ENCODE measurements around the gene LRRC45.

LRRC45 gene

DNA sequence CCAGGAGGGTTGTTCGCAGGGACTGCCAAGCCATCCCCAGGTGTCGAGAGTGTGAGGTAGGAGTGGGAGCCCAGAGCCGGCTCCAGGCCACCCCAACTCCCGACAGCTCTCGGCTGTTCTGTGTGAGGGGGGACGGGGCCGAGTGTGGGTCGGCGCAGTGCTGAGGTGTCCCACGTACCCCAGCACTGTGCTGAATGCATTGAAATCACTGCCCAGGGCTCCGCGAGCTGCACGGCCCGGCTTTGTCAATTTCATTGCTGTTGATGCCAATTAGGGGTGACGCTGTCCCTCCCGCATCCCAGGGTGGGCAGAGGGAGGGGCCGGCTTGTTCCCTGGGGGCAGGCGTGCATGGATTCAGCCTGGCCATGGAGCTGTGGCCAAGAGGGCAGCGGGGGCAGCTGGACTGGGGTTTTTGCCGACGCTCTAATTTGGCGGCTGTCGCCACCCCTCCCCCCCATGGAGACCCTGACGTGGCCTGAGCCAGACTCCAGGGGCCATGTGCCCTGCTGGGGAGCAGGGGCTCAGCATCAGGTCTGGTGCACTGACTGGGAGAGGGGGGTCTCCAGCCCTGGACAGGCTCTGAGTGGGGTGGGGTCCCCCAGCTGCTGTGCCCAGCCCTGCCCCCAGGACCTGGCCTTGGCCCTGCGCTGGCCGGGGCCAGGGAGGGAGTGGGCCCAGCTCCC lies 14.7 kb upstream of the LRRC45 start:
- DNase-seq = no peak

DNA sequence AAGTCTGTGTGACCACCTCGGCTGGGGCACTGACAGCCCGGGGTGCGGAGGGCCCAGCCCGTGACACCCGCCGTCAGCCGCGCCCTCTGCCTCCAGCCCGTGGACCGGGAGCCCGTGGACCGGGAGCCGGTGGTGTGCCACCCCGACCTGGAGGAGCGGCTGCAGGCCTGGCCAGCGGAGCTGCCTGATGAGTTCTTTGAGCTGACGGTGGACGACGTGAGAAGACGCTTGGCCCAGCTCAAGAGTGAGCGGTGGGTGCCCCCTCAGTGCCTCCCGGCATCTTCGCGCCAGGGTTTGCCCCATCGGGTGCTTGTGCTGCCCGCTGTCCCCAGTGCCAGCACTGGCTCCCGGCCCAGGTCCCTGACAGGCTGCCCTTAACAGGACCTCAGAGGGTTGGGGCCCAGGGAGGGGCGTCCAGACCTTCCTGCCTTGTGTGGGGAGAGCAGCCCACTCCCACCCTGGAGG lies 14.1 kb upstream of the LRRC45 start:
- no peak for DNase-seq

DNA sequence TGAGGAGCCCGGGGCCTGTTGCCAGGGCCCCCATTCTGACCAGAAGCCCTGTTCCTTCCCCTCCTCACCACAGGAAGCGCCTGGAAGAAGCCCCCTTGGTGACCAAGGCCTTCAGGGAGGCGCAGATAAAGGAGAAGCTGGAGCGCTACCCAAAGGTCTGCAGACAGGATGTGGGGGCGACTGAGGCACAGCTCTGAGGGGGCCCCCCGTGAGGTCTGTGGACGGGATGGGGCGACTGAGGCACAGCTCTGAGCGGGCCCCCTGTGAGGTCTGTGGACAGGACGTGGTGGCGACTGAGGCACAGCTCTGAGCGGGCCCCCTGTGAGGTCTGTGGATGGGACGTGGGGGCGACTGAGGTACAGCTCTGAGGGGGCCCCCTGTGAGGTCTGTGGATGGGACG lies 13.7 kb upstream of the LRRC45 start:
- DNase-seq = no peak

DNA sequence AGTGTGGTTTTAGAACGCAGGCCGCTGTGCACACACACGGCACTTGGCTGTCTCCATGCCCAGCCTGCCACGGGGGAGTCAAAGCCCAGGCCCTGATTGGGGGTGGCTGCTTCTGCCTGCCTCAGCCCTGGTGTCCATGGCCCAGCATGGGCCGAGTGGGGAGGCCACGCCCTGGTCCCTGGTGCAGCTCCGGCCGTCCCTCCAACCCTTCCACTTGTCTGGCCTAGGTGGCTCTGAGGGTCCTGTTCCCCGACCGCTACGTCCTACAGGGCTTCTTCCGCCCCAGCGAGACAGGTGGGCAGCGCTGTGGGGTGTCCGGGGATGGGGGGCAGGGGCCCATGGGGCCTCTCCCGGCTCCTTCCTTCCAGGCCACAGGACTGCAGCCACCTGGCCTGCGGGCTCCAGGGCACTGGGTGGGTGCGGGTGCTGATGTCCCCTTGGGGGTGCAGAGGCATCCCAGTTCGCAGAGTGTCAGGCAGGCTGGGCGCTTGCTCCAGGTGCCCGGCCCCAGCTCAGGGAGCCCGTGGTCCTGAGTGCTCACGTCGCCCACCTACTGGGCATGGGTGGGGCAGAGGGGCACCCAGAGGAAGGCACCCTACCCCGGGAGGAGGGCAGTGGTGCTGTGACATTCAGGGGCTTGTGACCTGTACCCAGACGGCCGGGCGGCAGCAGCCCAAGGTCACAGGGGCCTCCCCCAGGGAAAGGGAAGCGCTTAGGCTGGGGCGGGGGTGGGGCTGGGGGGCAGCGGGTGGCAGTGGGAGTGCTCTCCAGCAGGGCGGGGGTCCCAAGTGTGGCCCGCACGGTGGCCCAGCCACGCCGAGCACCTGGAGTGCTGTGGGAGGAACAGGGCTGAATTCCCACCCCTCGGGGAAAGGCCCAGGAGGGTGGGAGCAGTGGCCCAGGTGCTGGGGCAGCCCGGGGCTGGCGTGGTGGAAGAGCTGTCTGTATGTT lies 12.3 kb upstream of the LRRC45 start:
- no peak for DNase-seq

DNA sequence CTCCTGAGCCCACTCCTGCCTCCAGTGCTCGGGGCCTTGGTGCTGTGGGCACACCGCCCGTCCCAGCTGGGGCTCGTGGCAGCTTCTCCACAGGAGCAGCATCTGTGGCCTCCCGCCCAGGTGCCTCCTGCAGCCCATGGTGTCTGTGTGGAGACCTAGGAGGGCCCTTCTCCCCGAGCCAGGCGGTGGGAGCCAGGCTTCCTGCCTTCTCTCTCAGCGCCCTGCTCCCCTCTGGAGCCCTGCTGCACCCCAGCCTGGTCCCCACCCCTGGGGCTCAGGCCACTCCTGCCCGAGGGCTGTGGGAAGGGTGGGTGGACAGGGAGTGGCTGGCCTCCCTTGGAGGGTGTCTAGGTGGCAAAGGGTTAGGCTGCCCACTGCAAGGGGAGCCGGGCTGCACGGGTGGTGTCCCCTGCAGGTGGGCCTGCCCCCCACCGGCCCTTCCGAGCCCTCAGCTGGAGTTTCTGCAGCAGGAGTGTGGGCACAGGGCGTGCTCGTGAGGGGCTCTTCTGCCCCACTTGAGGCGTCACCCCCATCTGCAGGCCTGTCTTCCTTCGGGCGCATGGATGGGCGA lies 11.4 kb upstream of the LRRC45 start:
- DNase-seq = no peak

DNA sequence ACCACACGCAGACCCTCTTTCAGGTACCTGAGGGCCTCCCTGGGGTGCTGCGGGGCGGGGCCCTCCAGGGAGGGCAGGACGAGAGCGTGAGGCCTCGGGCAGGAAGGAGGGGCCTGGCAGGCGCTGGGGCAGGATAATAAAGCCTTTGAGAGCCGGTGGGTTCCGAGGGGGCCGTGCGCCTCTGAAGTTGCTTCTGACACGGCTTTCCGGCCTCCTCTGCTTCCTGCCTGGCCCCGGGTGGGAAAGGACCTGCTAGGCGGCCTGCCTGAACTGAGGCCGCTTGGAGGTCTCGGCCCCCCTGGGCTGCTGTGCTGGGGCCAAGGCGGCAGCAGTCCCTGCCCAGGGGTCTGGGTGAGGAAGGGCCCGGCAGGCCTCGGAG lies 10.9 kb upstream of the LRRC45 start:
- DNase-seq = no peak

DNA sequence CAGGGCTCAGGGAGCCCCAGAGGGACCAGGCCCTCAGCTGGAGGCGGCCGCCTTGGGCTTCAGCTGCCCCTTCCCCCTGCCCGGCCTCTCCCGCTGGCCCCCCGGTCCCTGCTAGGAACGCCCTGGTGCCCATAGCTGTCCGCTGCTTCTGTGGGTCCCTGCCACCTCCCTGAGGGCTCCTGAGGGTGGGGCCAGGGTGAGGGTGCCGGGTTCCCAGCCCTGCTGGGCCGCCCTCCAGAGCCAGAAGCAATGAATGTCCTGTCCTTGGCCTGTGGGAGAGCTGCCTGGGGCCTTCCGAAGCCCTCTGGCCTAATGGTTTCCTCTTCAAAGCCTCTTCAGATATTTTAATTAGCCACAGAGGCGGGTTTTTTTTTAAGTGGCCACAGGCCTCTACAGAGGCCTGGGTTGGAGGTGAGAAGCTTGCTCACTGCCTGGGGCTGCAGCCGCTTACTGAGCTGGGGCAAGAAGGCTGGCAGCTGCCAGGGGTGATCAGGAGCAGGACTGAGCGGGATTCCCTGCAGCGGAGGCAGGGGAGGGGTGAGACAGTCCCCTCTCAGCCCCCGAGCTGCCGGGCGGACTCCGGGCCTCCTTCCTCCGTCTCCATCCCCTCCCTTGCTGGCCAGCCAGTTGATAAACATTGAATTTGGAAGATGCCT lies 10.3 kb upstream of the LRRC45 start:
- DNase-seq = no peak

DNA sequence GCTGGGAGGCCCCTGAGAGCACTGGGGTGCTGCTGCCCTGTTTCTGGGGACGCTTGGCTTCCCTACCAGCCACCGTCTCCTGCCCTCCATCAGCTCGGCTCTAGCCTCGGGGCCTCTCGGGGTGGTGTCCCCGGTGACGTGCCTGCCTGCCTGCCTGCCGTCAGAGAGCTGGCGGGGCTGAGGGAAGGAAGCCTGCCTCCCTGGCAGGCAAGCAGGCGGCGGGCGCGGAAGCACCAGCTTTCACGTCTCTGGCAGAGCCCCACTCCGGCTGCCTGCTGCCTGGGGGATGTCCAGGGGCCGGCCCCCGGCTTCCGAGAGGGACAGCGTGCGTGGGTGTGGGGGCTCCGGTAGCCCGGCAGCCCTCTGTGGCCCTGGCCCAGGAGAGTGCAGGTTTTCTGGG lies 9.8 kb upstream of the LRRC45 start:
- DNase-seq = no peak

DNA sequence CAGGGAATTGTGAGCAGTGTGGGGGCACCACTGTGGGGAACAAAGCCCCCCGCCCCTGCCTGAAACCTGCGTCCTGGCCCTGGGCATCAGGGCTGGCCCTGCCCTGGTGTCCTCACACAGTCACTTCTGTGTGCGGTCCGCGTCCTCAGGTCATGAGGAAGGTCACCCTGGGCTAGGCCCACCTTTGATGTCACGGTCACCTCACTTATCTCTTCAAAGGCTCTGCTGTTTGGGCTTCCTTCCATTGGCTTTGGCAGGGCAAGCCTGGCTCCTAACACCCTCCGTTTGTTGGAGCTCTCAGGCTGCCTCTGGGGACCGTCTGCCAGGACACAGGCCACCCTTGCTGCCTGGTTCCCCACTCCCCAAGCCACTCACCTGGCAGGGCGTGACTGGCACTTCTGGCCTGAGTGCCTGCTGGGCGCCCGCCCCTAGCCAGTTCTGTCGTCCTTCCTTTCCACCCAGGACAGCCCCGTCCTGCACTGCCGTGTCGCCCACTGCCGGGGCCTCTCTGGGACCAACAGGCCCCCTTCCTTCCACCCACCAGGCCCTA lies 9.3 kb upstream of the LRRC45 start:
- DNase-seq = no peak

DNA sequence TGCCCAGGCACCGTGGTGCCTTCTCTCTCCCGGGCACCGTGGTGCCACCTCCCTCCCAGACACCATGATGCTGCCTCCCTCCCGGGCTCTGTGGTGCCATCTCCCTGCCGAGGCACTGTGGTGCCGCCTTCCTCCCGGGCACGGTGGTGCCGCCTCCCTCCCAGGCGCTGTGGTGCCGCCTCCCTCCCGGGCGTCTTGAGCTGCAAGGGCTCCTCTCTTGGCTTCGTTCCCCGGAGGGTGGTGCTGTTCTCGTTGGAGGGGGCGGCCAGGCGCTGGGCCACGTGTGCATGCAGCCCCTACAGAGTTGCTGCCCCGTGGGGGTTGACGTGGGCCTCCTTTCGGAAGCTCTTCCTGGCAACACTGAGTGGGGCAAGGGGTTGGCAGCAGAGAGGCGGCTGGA lies 8.7 kb upstream of the LRRC45 start:
- DNase-seq = no peak

DNA sequence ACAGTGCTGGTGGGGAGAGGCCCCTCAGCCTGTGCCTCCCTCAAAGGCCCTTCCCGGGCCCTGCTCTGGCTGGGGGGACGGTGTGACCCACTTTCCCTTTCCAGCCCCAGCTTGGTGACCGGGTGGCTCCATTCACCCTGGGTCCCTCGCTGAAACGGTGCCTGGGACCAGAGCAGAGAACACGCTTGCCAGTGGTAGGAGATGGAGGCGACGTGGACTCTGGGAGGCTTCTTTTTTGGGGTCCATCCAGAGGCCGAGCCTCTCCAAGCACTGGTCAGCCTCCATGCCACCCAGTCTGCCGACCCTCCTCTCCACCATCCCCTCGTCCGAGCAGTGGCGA lies 8.2 kb upstream of the LRRC45 start:
- no peak for DNase-seq

DNA sequence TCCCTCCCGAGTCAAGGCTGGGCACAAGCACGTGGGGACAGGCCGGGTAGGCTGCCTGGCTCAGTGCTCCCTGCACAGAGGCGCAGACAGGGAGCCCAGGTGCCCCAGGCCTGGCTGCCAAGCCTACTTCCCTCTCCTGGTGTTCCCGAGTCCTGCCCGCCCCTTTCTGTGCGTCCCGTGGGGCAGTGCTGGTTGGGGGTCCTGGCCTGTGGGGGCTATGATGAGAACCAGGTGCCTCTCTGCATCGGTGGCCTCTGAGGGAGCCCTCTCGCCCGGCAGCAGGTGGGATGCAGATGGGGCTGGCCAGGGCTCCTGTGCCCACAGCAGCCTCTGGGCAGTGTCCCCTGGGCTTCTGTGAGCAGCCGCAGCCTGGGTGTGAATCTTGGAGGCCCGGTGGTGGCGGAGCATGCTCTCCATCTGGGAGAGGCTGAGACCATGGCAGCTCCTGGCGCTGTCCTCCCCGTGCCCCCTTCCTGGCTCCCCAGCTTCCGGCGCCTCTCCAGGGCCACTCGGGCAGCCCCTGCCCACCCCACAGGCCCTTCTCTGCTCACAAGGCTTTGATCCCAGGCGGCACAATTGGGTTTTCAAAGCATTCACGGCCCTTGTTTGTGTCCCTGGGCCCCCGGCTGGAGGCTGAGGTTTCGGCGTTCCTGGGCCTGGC lies 7.7 kb upstream of the LRRC45 start:
- DNase-seq = no peak

DNA sequence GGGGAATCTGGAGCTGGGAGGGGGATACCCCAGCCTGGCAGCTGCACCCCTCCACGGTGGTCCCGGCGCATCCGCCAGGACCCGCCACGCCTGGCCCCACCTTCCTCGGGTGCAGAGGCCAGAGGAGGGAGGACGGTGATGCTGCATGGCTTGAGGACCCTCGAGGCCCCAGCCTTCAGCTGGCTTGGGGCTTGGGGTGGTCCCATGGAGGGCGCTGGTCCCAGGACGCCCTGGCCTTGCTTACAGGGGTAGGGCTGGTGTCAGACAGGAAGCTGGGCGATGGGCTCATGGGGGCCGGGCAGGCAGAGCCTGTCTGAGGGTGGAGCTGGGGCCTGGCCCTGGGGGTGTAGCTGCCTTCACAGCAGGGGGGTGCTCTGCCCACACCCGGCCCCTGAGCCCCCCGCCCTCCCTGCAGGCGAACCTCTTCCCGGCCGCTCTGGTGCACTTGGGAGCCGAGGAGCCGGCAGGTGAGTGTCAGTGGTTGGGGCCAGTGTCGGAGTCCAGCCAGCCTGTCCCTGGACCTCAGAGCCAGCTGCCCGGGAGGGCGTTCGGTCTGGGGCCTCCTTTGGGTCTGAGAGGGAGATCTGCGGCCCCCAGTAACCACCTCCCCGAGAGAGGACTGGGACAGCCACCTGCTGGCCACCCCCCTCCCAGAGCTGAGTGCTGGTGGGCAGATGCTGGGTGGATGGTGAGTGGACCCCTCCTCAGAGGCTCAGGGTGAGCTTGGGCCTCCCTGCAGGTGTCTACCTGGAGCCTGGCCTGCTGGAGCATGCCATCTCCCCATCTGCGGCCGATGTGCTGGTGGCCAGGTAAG lies 6.8 kb upstream of the LRRC45 start:
- DNase-seq = no peak

DNA sequence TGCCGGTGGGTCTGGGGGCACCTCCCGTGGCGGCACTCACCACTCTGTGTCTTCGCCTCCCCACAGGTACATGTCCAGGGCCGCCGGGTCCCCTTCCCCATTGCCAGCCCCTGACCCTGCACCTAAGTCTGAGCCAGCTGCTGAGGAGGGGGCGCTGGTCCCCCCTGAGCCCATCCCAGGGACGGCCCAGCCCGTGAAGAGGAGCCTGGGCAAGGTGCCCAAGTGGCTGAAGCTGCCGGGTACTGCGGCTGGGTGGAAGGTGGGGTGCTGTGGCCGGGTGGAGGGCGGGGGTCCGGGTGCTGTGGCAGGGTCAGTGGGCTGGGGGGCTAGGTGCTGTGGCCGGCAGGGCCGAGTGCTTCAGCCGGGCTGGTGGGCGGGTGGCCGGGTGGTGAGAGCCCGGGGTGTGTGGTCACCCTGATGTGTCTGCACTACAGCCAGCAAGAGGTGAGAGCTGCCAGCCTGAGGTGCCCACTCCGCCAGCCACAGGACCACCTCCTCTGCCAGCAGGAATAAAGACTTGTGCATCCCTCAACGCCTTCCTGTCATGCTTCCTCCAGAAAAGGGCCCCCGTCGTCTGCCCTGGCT lies 6.1 kb upstream of the LRRC45 start:
- DNase-seq = no peak

DNA sequence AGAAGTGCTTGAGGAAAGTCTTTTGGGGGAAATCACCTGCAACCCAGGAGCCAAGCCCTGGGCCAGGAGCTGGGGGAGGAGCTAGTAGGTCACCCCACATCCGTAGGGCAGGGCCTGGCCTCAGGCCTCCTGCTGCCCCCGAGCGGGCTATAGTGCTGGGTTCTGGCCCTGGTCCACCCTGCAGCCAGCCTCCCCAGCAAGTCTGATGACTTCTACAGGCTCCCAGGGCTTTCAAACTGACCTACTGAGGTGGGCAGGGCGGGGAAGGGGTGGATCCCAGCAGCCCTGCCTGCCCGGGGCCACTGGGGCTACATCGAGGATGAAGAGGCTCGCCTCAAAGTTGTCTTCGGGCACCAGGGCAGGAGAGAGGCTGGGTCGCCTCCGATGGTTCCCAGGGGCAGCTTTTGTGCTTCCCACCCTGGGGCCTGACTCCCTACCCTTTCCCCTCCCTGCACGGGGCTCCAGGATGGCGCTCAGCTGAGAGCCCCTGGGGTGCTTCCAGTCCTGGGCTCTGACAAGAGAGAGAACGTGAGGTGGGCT lies 5.4 kb upstream of the LRRC45 start:
- no peak for DNase-seq

DNA sequence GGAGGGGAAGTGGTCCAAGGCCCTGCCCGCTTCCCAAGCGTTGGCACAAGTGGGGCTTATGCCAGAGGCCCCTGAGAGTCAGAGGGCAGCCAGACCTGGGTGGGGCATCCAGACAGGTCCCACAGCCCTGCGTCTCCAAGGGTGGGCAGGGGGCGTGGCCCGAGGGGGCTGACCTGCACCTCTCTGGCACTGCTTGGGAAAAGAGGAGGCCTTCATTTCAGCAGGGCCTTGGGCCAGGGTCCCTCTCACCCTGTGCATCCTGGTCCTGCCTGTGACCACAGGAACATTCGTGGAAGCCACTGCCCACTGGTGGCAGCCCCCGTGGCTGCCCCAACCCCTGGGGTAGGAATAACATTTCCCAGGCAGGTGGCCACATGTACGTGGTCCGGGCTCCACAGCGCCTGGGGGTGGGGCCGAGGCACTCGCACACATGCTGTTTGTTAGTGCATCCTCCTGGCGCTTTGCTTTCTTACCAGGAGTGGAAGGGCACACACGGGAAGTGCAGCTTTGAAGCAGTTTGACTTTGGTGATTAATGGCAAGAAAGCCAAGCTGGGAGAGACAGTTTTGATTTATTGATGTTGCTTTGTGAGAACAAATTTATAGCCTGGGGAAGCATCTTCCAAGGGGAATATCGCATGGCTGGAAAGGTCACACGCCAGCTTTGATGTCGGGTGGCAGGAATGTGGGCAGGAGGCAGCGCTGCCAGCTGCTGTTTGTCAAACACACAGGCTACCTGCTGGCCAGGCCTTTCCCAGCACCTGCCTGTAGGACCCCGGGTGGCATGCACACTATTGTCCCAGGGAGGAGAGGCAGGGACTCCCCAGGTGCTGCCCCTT lies 4.7 kb upstream of the LRRC45 start:
- no peak for DNase-seq

DNA sequence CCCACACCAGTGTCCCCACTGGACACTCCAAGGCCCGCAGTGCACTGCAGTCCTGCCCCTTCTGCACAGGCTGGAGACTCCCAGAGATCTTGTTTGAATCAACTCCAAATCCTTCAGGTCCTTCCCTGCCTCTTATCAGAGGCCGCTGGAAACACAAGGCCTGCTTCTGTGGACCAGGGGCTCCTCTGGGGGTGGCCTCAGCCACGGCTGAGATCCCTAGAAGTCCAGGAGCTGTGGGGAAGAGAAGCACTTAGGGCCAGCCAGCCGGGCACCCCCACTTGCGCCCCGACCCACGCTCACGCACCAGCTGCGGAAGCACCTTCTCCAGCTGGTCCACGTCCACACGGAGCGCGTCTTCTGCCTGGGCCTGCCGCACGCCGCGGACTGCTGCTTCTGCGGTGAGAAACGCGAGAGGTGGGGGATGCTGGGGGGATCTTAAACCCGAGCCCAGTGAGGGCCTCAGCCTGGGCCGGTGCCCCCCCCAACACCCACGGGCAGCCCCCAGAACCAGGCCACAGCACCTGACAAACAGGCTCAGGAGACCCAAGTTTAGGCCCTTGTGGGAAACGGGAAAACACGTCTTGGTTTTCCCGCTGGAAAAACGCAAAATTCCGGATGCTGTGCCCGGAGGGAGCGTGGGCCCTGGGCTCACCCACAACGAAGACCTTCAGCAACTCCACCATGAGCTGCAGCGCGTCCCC lies 4.0 kb upstream of the LRRC45 start:
- no peak for DNase-seq

DNA sequence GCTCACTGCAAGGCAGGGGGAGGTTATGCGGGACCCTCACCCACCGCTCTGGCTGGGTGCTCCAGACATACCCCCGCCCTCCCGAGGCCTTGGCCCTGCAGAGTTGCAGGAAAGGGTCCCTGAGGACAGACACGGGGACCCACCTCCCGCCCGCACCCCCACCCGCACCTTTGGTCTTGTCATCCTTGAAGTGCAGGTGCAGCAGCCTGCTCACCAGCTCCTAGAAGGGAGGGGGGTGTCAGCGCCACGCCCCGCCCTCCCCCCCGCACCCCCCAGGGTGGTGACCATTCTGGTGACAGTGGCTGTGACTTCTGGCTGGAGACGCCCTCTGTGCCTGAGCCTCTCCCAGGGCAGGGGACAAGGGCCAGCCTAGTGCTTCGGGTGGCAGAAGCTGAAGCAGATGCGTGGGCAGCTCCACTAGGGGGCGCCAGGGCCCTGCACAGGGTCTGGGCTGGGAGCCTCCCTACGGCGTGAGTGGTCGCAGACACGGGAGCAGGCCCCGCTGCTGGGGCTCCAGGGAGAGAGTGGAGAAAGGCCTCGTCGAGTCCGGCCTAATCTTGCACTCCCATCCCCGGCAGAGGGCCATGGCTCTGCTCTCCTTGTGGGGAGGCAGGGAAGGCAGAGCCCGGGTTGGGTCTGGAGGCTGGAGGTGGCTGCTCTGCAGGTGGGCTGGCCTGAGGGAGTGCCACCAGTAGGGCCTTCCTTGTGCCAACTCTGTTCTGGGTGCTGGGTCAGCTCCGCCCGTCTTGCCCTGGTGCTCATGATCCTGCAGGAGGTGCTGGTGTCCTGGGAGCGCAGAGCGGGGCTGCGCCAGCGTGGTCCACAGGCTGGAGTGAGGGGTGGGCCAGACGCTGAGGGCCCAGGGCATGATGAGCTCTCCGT lies 3.2 kb upstream of the LRRC45 start:
- DNase-seq = peak; percentile 70

All from stimulated activated CD4-positive, alpha-beta T cell treated with anti-CD3 and anti-CD28 coated beads, Interleukin-4, amount 100 ng/mL, for 1 hour (primary cell).